Muscle layer of colon (tissue), 2 donors: ENCODE measurements around the gene MED8.

Source experiments
- H3K27ac ChIP-seq: one replicate; pipeline ENCODE4 v1.7.0; 2013; ENCODE audit warnings: low read depth, mild to moderate bottlenecking, low read length, moderate library complexity
- H3K27me3 ChIP-seq, 2 donors: one replicate each; pipeline ENCODE4 v1.7.0; 2013; ENCODE audit warnings: low read length in 2 of 2, mild to moderate bottlenecking in 2 of 2; ENCODE audit not compliant: insufficient read depth in 2 of 2, control insufficient read depth in 1 of 2
- H3K36me3 ChIP-seq: one replicate; pipeline ENCODE4 v1.7.0; 2013; ENCODE audit warnings: mild to moderate bottlenecking, low read length; ENCODE audit not compliant: insufficient read depth
- H3K4me1 ChIP-seq: one replicate; pipeline ENCODE4 v1.7.0; 2013; ENCODE audit warnings: mild to moderate bottlenecking, low read length; ENCODE audit not compliant: insufficient read depth
- H3K4me3 ChIP-seq, 2 donors: one replicate each; pipeline ENCODE4 v1.7.0; 2013; ENCODE audit warnings: low read length in 2 of 2, low read depth in 1 of 2, mild to moderate bottlenecking in 1 of 2, moderate library complexity in 1 of 2
- H3K9ac ChIP-seq: one replicate; pipeline ENCODE4 v1.7.0; 2013; ENCODE audit warnings: low read length
- H3K9me3 ChIP-seq: one replicate; pipeline ENCODE4 v1.7.0; 2013; ENCODE audit warnings: mild to moderate bottlenecking, low read length
- donor health status: abdominal sarcoma.
- donor health status: Adenocarcinoma of cecum.

The MED8 gene

DNA sequence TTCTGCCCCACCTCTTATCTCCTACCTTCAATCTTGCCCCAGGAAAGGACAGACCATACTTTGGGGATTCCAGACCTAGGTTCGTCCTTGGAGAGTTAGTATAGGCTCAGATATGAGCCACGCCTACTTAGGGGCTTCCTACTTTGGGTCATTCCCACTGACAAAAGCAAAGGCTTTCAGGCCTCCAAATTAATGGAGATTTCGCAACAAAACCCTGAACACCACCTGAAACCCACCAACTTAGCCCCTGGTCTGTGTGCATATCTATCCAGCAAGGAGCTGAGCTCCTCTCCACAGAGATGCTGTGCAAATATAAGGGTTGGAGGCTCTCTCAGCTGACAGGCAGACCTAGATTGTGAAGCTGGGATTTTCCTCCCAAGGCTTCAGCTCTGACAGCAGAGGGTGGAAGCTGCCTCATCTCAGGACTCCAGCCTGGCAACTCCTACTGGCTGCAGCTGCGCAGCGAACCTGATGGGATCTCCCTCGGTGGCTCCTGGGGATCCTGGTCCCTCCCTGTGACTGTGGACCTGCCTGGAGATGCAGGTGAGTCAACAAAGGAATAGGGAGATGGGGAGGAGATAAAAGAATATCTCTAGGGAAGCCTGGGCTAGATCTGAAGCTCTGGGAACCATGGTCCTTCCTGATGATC is 49.9 kb downstream of the MED8 start:
- no peaks in the 10 kb centered on the region for H3K36me3 ChIP-seq
- H3K9me3 ChIP-seq: no peaks in the 10 kb centered on the region
- no peak overlapping the region for H3K9ac ChIP-seq
- H3K4me3 ChIP-seq: no peak overlapping the region
- H3K27me3 ChIP-seq: no peaks in the 10 kb centered on the region
- no peak overlapping the region for H3K27ac ChIP-seq
- no peaks in the 10 kb centered on the region for H3K4me1 ChIP-seq

DNA sequence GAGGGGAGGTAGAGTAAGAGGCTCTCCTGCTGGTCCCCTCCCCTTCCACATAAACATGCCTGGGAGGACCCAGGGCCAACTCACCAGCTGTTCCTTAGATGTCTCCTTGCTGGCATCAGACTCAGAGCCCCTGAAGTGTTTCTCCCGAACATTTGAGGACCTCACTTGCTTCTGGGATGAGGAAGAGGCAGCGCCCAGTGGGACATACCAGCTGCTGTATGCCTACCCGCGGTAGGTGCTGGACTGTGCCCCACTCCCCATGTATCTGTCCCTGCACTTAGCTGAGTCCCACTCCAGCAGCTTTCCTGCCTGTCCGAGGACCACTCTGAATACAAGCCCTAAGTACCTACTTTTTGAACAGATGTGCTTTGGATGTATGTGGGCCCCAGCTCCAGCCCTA is 51.6 kb downstream of the MED8 start:
- H3K27me3 ChIP-seq: no peaks in the 10 kb centered on the region
- H3K9me3 ChIP-seq: no peaks in the 10 kb centered on the region
- no peaks in the 10 kb centered on the region for H3K36me3 ChIP-seq
- no peak overlapping the region for H3K9ac ChIP-seq
- no peak overlapping the region for H3K4me3 ChIP-seq
- no peak overlapping the region for H3K27ac ChIP-seq
- no peaks in the 10 kb centered on the region for H3K4me1 ChIP-seq

DNA sequence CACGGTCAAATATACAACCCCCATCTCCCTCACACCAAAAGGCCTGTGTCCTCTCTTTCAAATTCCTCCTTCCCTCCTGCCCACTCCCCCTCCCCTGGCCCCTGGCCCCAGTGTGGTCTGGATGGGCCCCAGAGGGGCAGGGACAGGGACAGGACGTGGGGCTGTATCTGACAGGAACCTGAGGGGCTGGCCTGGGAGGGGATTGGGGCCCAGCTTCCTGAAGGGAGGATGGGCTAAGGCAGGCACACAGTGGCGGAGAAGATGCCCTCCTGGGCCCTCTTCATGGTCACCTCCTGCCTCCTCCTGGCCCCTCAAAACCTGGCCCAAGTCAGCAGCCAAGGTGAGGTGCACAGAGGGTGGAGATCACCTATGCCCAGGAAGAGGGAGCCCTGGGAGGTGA is 52.0 kb downstream of the MED8 start, which contains the start of gene MPL:
TSS of gene MPL (plus strand) at position 231 of the 400 bp plus-strand sequence. CDS start at position 262, 31 bp downstream.
- no peaks in the 10 kb centered on the region for H3K36me3 ChIP-seq
- H3K4me3 ChIP-seq: no peak within 1 kb of the TSS
- H3K27me3 ChIP-seq: no peaks in the 10 kb centered on the region
- no peaks in the 10 kb centered on the region for H3K9me3 ChIP-seq
- no peak within 1 kb of the TSS for H3K9ac ChIP-seq
- H3K27ac ChIP-seq: no peak within 1 kb of the TSS
- H3K4me1 ChIP-seq: no peaks in the 10 kb centered on the region

DNA sequence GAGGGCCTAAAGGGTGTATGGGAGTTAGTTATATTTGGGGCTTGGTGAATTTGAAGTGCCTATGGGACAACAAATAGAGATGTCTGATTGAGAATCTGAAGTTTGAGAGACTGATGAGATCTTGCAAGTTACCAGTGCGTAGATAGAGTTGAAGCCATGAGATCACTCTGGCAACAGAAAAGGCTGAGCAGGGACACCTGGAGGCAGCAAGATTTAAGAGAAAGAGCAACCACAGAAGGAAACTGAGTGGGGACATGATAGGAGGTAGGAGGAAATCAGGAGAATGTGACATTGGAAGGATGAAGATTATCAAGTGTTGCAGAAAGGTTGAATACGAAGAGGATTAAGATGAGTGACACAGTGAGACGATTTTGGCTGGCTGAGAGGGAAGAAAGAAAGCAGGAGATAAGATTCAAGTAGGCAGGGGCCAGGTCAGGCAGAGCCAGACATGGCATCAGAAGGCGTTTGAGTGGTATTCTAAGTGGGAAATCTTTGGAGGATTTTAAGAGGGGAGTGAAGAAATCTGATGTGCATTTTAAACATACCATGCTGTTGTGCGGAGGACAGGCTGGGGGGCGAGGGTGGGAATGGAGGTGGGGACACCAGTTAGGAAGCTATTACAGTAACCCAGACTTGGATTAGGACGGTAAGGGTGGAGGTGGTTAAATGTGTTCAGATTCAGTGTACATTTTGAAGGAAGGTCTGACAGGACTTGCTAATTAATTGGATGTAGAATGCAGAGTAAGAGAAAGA is 55.0 kb downstream of the MED8 start:
- H3K27ac ChIP-seq: no peak overlapping the region

More for the DNA sequence above, 55.0 kb downstream of the MED8 start:
- Histone ChIP-seq H3K4me1 (no peaks in the 10 kb centered on the region), H3K9ac (no peak overlapping the region), H3K27me3 (no peaks in the 10 kb centered on the region), H3K36me3 (no peaks in the 10 kb centered on the region), H3K9me3 (no peaks in the 10 kb centered on the region), H3K4me3 (no peak overlapping the region)
